Measurements from ENCODE around the gene ZNF662. TPM values are rescaled to one million over a fixed set of nuclear protein-coding genes. Genes with fewer than 3 reads are reported as not detected.

The ZNF662 gene
- total and polyA plus RNA-seq, 2 of the 13 experiments (the other 11 are each of a cell fraction or from before 2014, with no cell fraction given): not detected

DNA sequence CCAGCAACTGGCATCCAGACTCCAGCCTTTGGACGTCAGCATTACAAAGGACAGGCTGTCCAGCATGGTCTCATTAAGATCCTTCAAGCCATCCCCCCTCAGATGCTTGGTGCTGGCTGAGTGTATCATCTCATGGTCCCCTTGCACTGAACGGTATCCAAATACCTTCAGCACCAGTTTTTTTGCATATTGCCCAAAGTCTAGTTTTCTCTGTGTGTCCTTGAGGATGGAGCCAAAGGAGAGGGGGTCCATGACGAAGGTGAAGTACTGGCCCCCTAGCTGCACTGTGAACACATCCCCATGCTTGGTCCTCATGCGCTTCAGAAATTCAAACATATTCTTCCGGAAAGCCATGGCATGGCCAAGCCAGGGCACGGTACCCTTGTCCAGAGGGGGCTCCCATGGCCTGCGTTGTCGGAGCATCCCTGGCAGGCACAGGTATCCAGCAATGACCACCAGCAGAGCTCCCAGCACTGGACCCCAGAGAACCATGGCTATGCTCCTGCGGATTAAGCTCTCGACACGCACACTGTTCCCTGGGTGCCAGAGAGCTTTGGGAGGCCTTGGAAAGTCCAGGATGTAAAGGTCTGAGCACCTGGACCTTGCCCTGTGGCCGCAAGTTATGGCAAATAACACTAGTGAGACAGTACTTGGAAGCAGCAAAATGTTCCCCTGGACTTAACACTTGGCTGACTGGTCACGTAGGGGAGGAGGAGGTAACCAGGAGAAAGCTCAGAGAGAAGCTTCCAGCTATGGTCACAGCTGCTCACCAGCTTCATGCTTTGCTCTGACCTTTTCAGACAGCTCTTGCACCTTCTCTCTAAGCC lies 30.4 kb upstream of the ZNF662 start, which contains the start of gene CYP8B1 (continued):
- no peak; the same call in none of the 2 replicates for TF ChIP-seq ZNF607 (CRISPR knock-in tag; IDR thresholded peaks at IDR 0.05; ENCODE audit: borderline replicate concordance)
- TF ChIP-seq HIVEP1 (CRISPR knock-in tag; IDR thresholded peaks at IDR 0.05): peak; percentile 39; the same call in 1 of the 2 replicates
- peak; percentile 60; the same call in 1 of the 2 replicates for TF ChIP-seq MIER2 (CRISPR knock-in tag; IDR thresholded peaks at IDR 0.05)
- TF ChIP-seq KDM4B (CRISPR knock-in tag; IDR thresholded peaks at IDR 0.05): 0 out of 2 replicates have a peak, but pooled peaks have one; percentile 36
- TF ChIP-seq SALL1 (CRISPR knock-in tag; IDR thresholded peaks at IDR 0.05): peak; percentile 98
- TF ChIP-seq ZBTB7B (CRISPR knock-in tag; IDR thresholded peaks at IDR 0.05): peak; percentile 76
- TF ChIP-seq ARHGAP35 (CRISPR knock-in tag; IDR thresholded peaks at IDR 0.05; ENCODE audit: borderline replicate concordance): no peak
- peak; percentile 90; the same call in 1 of the 2 replicates for TF ChIP-seq ZNF292 (CRISPR knock-in tag; IDR thresholded peaks at IDR 0.05; ENCODE audit: borderline replicate concordance, low read depth)
- TF ChIP-seq, protein P1, sequence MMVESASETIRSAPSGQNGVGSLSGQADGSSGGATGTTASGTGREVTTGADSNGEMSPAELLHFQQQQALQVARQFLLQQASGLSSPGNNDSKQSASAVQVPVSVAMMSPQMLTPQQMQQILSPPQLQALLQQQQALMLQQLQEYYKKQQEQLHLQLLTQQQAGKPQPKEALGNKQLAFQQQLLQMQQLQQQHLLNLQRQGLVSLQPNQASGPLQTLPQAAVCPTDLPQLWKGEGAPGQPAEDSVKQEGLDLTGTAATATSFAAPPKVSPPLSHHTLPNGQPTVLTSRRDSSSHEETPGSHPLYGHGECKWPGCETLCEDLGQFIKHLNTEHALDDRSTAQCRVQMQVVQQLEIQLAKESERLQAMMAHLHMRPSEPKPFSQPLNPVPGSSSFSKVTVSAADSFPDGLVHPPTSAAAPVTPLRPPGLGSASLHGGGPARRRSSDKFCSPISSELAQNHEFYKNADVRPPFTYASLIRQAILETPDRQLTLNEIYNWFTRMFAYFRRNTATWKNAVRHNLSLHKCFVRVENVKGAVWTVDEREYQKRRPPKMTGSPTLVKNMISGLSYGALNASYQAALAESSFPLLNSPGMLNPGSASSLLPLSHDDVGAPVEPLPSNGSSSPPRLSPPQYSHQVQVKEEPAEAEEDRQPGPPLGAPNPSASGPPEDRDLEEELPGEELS (CRISPR knock-in tag; IDR thresholded peaks at IDR 0.05): peak; percentile 64; the same call in 1 of the 2 replicates
- TF ChIP-seq ZNF549 (CRISPR knock-in tag; IDR thresholded peaks at IDR 0.05): peak; percentile 73
- 0 out of 2 replicates have a peak, but pooled peaks have one; percentile 55 for TF ChIP-seq ZNF224 (CRISPR knock-in tag; IDR thresholded peaks at IDR 0.05)
- TF ChIP-seq, protein P2, sequence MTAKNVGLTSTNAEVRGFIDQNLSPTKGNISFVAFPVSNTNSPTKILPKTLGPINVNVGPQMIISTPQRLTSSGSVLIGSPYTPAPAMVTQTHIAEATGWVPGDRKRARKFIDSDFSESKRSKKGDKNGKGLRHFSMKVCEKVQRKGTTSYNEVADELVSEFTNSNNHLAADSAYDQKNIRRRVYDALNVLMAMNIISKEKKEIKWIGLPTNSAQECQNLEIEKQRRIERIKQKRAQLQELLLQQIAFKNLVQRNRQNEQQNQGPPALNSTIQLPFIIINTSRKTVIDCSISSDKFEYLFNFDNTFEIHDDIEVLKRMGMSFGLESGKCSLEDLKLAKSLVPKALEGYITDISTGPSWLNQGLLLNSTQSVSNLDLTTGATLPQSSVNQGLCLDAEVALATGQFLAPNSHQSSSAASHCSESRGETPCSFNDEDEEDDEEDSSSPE (CRISPR knock-in tag; IDR thresholded peaks at IDR 0.05): peak; percentile 76
- TF ChIP-seq, protein P3, sequence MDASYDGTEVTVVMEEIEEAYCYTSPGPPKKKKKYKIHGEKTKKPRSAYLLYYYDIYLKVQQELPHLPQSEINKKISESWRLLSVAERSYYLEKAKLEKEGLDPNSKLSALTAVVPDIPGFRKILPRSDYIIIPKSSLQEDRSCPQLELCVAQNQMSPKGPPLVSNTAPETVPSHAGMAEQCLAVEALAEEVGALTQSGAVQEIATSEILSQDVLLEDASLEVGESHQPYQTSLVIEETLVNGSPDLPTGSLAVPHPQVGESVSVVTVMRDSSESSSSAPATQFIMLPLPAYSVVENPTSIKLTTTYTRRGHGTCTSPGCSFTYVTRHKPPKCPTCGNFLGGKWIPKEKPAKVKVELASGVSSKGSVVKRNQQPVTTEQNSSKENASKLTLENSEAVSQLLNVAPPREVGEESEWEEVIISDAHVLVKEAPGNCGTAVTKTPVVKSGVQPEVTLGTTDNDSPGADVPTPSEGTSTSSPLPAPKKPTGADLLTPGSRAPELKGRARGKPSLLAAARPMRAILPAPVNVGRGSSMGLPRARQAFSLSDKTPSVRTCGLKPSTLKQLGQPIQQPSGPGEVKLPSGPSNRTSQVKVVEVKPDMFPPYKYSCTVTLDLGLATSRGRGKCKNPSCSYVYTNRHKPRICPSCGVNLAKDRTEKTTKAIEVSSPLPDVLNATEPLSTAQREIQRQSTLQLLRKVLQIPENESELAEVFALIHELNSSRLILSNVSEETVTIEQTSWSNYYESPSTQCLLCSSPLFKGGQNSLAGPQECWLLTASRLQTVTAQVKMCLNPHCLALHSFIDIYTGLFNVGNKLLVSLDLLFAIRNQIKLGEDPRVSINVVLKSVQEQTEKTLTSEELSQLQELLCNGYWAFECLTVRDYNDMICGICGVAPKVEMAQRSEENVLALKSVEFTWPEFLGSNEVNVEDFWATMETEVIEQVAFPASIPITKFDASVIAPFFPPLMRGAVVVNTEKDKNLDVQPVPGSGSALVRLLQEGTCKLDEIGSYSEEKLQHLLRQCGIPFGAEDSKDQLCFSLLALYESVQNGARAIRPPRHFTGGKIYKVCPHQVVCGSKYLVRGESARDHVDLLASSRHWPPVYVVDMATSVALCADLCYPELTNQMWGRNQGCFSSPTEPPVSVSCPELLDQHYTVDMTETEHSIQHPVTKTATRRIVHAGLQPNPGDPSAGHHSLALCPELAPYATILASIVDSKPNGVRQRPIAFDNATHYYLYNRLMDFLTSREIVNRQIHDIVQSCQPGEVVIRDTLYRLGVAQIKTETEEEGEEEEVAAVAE (CRISPR knock-in tag; IDR thresholded peaks at IDR 0.05; ENCODE audit: borderline replicate concordance): peak; percentile 68; the same call in 1 of the 2 replicates
- no peak for TF ChIP-seq ATF7 (IDR thresholded peaks at IDR 0.05)
- no peak for TF ChIP-seq ATF7 (CRISPR knock-in tag; IDR thresholded peaks at IDR 0.05)
- peak; percentile 60; the same call in 1 of the 2 replicates for TF ChIP-seq HOXD1 (CRISPR knock-in tag; IDR thresholded peaks at IDR 0.05)
- TF ChIP-seq HOXA3 (CRISPR knock-in tag; IDR thresholded peaks at IDR 0.05): peak; percentile 88
- TF ChIP-seq ZNF792 (CRISPR knock-in tag; IDR thresholded peaks at IDR 0.05): peak; percentile 95
- TF ChIP-seq MXD4 (CRISPR knock-in tag; IDR thresholded peaks at IDR 0.05): 0 out of 2 replicates have a peak, but pooled peaks have one; percentile 29
- TF ChIP-seq RAD21 (CRISPR knock-in tag; IDR thresholded peaks at IDR 0.05): 0 out of 2 replicates have a peak, but pooled peaks have one; percentile 11
- peak; percentile 50; the same call in 1 of the 2 replicates for TF ChIP-seq YEATS2 (CRISPR knock-in tag; IDR thresholded peaks at IDR 0.05; ENCODE audit: borderline replicate concordance)
- no peak for TF ChIP-seq SOX13 (IDR thresholded peaks at IDR 0.05)
- TF ChIP-seq SOX13 (CRISPR knock-in tag; conservative IDR thresholded peaks at IDR 0.05 in 1 of 2, IDR thresholded peaks at IDR 0.05 in 1 of 2): peak in 1 of 2 experiments; percentile 76; a peak in 1 of 4 replicates
